ENCODE results near the gene BCL7B. TPM values are rescaled to one million over a fixed set of nuclear protein-coding genes. Genes with fewer than 3 reads are reported as not detected.
"Not testable (repeated sequence)": the region's sequence is repeated elsewhere in the genome, so short reads cannot be mapped to it uniquely, and the experiment has no call there.

Gene BCL7B
- total and polyA plus RNA-seq, 2 donors from 2014 or later, result 55.4 to 67.3 TPM

DNA sequence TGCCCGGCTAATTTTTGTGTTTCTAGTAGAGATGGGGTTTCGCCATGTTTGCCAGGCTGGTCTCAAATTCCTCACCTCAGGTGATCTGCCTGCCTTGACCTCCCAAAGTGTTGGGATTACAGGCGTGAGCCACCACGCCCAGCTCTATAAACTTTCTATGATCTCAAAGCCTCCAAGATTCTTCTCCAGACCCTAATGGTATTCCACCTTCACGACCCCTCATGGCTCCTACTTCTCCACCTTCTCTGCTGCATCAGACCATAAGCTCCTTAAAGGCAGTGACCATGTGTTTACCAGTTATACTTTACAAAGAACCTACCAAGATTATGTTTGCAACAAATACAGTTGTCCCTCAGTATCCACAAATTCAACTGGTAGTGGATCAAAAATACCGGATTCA lies 25.3 kb downstream of the BCL7B start:
- intact Hi-C loops (cut with DNase I), result no loop called here
- no peak for DNase-seq
- FAIRE-seq, result no peak
- Histone ChIP-seq H3K9me3 (ENCODE audit: control insufficient read depth in 2 of 3, insufficient read depth in 1 of 3, low read length in 3 of 3) (no peaks in the 10 kb centered on the region), H3K36me3 (ENCODE audit: control insufficient read depth in 2 of 3, insufficient read depth in 3 of 3, low read length in 3 of 3) (peaks cover 0 to 14% (median 9%) of the 10 kb centered on the region in 3 donors), H3K4me3 (ENCODE audit: low read length in 3 of 3) (no peak overlapping the region), H3K4me1 (ENCODE audit: control insufficient read depth in 2 of 3, insufficient read depth in 2 of 3, low read depth in 1 of 3, low read length in 3 of 3) (no peaks in the 10 kb centered on the region), H3K9ac (ENCODE audit: low read length in 3 of 3) (no peak overlapping the region), H3K27me3 (ENCODE audit: control insufficient read depth, insufficient read depth, low read length) (no peaks in the 10 kb centered on the region), H3K27ac (ENCODE audit: low read depth in 2 of 2, low read length in 2 of 2) (no peak overlapping the region)
- TF ChIP-seq, protein P1, sequence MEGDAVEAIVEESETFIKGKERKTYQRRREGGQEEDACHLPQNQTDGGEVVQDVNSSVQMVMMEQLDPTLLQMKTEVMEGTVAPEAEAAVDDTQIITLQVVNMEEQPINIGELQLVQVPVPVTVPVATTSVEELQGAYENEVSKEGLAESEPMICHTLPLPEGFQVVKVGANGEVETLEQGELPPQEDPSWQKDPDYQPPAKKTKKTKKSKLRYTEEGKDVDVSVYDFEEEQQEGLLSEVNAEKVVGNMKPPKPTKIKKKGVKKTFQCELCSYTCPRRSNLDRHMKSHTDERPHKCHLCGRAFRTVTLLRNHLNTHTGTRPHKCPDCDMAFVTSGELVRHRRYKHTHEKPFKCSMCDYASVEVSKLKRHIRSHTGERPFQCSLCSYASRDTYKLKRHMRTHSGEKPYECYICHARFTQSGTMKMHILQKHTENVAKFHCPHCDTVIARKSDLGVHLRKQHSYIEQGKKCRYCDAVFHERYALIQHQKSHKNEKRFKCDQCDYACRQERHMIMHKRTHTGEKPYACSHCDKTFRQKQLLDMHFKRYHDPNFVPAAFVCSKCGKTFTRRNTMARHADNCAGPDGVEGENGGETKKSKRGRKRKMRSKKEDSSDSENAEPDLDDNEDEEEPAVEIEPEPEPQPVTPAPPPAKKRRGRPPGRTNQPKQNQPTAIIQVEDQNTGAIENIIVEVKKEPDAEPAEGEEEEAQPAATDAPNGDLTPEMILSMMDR (IDR thresholded peaks at IDR 0.05; ENCODE audit: borderline replicate concordance, extremely low read depth, insufficient read depth), result no peak

DNA sequence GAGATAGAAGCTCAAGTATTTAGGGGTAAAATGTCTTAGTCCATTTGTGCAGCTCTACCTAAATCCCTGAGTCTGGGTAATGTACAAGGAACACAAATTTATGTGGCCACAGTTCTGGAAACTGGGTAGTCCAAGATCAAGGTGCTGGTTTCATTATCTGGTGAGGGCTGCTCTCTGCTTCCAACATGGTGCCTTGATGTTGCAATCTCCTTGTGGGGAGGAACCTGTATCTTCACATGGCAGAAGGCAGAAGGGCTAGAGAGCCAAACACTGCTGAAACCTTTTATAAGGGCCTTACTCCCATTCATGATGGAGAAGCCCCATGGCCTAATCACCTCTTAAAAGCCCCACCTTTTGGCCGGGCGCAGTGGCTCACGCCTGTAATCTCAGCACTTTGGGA lies 26.7 kb downstream of the BCL7B start:
- H3K9me3 ChIP-seq (ENCODE audit: control insufficient read depth in 2 of 3, insufficient read depth in 1 of 3, low read length in 3 of 3), result no peaks in the 10 kb centered on the region
- peaks cover 0 to 5% (median 0%) of the 10 kb centered on the region in 3 donors for H3K36me3 ChIP-seq (ENCODE audit: control insufficient read depth in 2 of 3, insufficient read depth in 3 of 3, low read length in 3 of 3)
- FAIRE-seq, result no peak
- H3K9ac ChIP-seq (ENCODE audit: low read length in 3 of 3), result no peak overlapping the region
- no peak overlapping the region for H3K27ac ChIP-seq (ENCODE audit: low read depth in 2 of 2, low read length in 2 of 2)
- TF ChIP-seq, protein P1 (IDR thresholded peaks at IDR 0.05; ENCODE audit: borderline replicate concordance, extremely low read depth, insufficient read depth), result no peak
- H3K27me3 ChIP-seq (ENCODE audit: control insufficient read depth, insufficient read depth, low read length), result no peaks in the 10 kb centered on the region
- no peak for DNase-seq
- H3K4me3 ChIP-seq (ENCODE audit: low read length in 3 of 3), result no peak overlapping the region
- no peaks in the 10 kb centered on the region for H3K4me1 ChIP-seq (ENCODE audit: control insufficient read depth in 2 of 3, insufficient read depth in 2 of 3, low read depth in 1 of 3, low read length in 3 of 3)
- intact Hi-C loops (cut with DNase I), result no loop called here

DNA sequence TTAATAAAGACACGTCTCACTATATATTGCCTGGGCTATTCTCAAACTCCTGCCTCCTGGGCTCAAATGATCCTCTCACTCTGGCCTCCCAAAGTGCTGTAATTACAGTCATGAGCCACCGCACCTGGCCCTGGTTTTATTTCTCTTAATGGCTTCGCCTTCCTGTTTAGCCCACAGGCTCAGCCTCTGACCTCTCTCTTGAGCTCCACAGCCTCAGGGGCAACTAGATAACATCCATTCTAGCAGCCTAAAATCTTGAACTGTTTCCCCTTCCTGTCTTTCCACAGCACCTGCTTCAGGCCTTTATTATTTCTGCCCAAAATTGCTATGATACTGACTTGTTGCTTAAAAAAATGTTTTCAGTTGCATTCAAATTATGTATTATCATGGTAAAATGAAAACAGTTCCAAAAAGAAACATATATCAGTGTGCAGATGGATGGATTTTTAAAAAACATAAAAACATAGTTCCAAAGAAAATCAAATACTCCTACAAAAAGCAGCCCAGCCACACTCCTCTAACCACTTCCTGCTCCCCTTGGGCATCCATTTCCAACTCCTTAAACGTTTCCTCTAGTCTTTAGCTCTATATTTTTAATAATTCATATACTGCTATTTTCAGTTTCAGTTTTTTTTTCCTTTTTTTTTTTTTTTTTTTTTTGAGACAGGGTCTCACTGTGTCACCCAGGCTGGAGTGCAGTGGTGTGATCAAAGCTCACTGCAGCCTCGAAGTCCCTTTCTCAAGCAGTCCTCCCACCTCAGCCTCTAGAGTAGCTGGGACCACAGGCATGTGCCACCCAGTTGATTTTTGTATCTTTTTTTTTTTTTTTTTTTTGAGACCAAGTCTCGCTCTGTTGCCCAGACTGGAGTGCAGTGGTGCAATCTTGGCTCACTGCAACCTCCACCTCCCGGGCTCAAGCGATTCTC lies 30.3 kb downstream of the BCL7B start:
- TF ChIP-seq, protein P1 (IDR thresholded peaks at IDR 0.05; ENCODE audit: borderline replicate concordance, extremely low read depth, insufficient read depth), result no peak
- intact Hi-C loops (cut with DNase I), result no loop called here
- no peaks in the 10 kb centered on the region for H3K27me3 ChIP-seq (ENCODE audit: control insufficient read depth, insufficient read depth, low read length)
- peak overlapping the region in 1 of 3 donors; percentile 12 for H3K9ac ChIP-seq (ENCODE audit: low read length in 3 of 3)
- peak in 1 of 5 donors; percentile 13 for DNase-seq
- no peaks in the 10 kb centered on the region for H3K9me3 ChIP-seq (ENCODE audit: control insufficient read depth in 2 of 3, insufficient read depth in 1 of 3, low read length in 3 of 3)
- H3K27ac ChIP-seq (ENCODE audit: low read depth in 2 of 2, low read length in 2 of 2), result no peak overlapping the region
- no peaks in the 10 kb centered on the region for H3K36me3 ChIP-seq (ENCODE audit: control insufficient read depth in 2 of 3, insufficient read depth in 3 of 3, low read length in 3 of 3)
- H3K4me3 ChIP-seq (ENCODE audit: low read length in 3 of 3), result no peak overlapping the region
- no peaks in the 10 kb centered on the region for H3K4me1 ChIP-seq (ENCODE audit: control insufficient read depth in 2 of 3, insufficient read depth in 2 of 3, low read depth in 1 of 3, low read length in 3 of 3)
- no peak for FAIRE-seq

DNA sequence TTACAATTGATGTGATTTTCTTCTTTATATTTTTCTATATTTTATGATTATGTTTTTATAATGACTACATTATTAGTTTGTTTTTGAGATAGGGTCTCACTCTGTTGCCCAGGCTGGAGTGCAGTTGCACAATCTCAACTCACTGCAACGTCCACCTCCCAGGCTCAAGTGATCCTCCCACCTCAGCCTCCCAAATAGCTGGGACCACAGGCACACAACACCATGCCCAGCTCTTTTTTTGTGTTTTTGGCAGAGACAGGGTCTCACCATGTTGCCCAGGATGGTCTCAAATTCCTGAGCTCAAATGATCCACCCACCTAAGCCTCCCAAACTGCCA lies 31.4 kb downstream of the BCL7B start:
- H3K36me3 ChIP-seq (ENCODE audit: control insufficient read depth in 2 of 3, insufficient read depth in 3 of 3, low read length in 3 of 3); H3K27ac ChIP-seq (ENCODE audit: low read depth in 2 of 2, low read length in 2 of 2); H3K4me3 ChIP-seq (ENCODE audit: low read length in 3 of 3); H3K27me3 ChIP-seq (ENCODE audit: control insufficient read depth, insufficient read depth, low read length); FAIRE-seq; intact Hi-C loops (cut with DNase I); DNase-seq; H3K9ac ChIP-seq (ENCODE audit: low read length in 3 of 3); H3K9me3 ChIP-seq (ENCODE audit: control insufficient read depth in 2 of 3, insufficient read depth in 1 of 3, low read length in 3 of 3); H3K4me1 ChIP-seq (ENCODE audit: control insufficient read depth in 2 of 3, insufficient read depth in 2 of 3, low read depth in 1 of 3, low read length in 3 of 3): not testable (repeated sequence)
